Activated T-cell treated with anti-CD3 and anti-CD28 coated beads, Interleukin-2, amount 50 U/mL, for 72 hours (primary cell): ENCODE measurements around the gene HS6ST1. TPM values are rescaled to one million over a fixed set of nuclear protein-coding genes. Genes with fewer than 3 reads are reported as not detected.

Experiments
- ATAC-seq, 2 donors: fragments of 150-1000 bp; cut with Tn5 transposase; replicated peaks in 1 of 2; 2 replicates each; pipeline ENCODE4 v1.10.0; 2021; ENCODE audit warnings: moderate library complexity in 2 of 2, mild to moderate bottlenecking in 1 of 2
- DNase-seq, 2 donors: peaks; one replicate each; pipeline ENCODE4 v3.0.0; 2021 to 2022; ENCODE audit warnings: mixed read lengths in 1 of 2
- H3K27ac Mint-ChIP-seq: one replicate; pipeline ENCODE4 v1.8.0; 2022; ENCODE audit warnings: mild to moderate bottlenecking, moderate library complexity, mixed read lengths
- H3K27me3 Mint-ChIP-seq: one replicate; pipeline ENCODE4 v1.8.0; 2022; ENCODE audit warnings: low read depth, mixed read lengths
- H3K36me3 Mint-ChIP-seq, 2 donors: one replicate each; pipeline ENCODE4 v1.8.0; 2022; ENCODE audit warnings: mixed read lengths in 2 of 2, mild to moderate bottlenecking in 1 of 2; ENCODE audit not compliant: insufficient read depth in 2 of 2
- H3K4me1 Mint-ChIP-seq: one replicate; pipeline ENCODE4 v1.8.0; 2022; ENCODE audit warnings: low read depth, mixed read lengths
- H3K4me3 Mint-ChIP-seq, 2 donors: one replicate each; pipeline ENCODE4 v1.8.0; 2022; ENCODE audit warnings: mild to moderate bottlenecking in 2 of 2, mixed read lengths in 2 of 2, moderate library complexity in 2 of 2
- H3K9me3 Mint-ChIP-seq, 2 donors: one replicate each; pipeline ENCODE4 v1.8.0; 2022; ENCODE audit warnings: mixed read lengths in 2 of 2
- total RNA-seq, 2 donors: library from RNA; stranded (reverse); gene quantifications; one replicate each; pipeline ENCODE4 v1.2.3, GENCODE V29; 2022

The HS6ST1 gene
- total RNA-seq, 2 donors from 2014 or later: 10.6 to 11.3 TPM

GRCh38 chr2:128307595-128307994 lies 11.1 kb downstream of the HS6ST1 start:
- no peak overlapping the region for H3K27ac Mint-ChIP-seq
- ATAC-seq (no peak), DNase-seq (no peak)
- H3K4me3 Mint-ChIP-seq: no peak overlapping the region
- no peaks in the 10 kb centered on the region for H3K9me3 Mint-ChIP-seq
- H3K27me3 Mint-ChIP-seq: no peaks in the 10 kb centered on the region
- peaks cover 16% of the 10 kb centered on the region for H3K4me1 Mint-ChIP-seq
- no peaks in the 10 kb centered on the region for H3K36me3 Mint-ChIP-seq

DNA sequence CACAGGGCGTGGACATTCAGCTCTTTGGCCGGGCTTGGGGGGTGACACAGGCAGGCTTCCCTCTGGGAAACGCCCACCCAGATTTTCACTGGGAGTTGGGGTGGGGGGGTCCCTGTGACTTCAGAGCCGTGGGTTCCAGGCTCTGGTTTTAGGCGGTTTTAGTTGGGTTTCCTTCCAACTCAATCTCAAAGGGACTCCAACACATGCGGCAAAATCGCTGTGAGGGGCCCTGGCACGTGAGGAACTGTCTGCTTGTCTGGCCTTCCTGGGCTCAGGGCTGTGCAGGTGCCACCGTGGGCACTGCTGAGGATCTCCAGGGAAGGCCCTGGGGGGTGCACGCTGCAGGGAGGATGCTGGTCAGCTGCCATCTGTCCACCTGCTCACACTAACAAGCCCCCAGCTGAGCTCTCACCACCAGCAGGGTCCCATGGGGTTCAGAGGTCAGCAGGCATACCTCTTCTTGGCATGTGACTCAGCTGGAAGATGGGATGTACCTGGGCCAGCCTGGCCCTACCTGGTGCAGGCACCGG lies 11.7 kb downstream of the HS6ST1 start:
- H3K9me3 Mint-ChIP-seq: no peaks in the 10 kb centered on the region
- H3K4me1 Mint-ChIP-seq: peaks cover 10% of the 10 kb centered on the region
- H3K27me3 Mint-ChIP-seq: no peaks in the 10 kb centered on the region
- no peak overlapping the region for H3K27ac Mint-ChIP-seq
- ATAC-seq: no peak
- DNase-seq: no peak
- no peaks in the 10 kb centered on the region for H3K36me3 Mint-ChIP-seq
- no peak overlapping the region for H3K4me3 Mint-ChIP-seq

GRCh38 chr2:128306081-128306930 lies 12.4 kb downstream of the HS6ST1 start:
- DNase-seq: no peak
- Mint-ChIP-seq H3K27me3 (no peaks in the 10 kb centered on the region), H3K36me3 (no peaks in the 10 kb centered on the region), H3K27ac (no peak overlapping the region), H3K4me3 (no peak overlapping the region), H3K4me1 (peaks cover 6% of the 10 kb centered on the region), H3K9me3 (no peaks in the 10 kb centered on the region)
- no peak for ATAC-seq

DNA sequence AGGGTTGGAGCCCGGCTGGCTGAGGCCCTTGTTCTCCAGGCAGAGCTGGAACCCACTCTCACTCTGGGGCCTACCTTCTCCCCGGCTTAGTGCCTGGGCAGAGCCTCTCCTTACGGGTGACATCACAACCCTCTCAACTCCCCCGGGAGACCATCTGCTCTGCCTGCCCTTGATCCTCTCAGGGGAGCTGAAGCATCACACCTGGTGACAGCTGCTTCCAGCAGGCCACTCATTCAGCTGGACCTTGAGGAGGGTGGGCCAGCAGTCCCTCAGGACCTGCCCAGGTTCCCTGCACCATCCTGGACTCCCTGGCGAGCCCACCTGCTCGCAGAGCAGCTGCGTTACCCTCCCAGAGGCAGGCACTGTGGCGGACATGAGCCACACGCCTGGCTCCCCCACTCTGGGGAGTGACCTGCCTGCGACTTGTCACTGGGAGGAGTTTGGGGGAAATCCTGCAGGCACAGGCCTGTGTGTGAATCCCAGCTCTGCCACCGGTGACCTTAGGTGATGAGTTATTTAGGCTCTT lies 13.1 kb downstream of the HS6ST1 start:
- H3K27me3 Mint-ChIP-seq: no peaks in the 10 kb centered on the region
- no peak for ATAC-seq
- no peak overlapping the region for H3K4me3 Mint-ChIP-seq
- no peak overlapping the region for H3K27ac Mint-ChIP-seq
- no peaks in the 10 kb centered on the region for H3K9me3 Mint-ChIP-seq
- peaks cover 3% of the 10 kb centered on the region for H3K4me1 Mint-ChIP-seq
- no peaks in the 10 kb centered on the region for H3K36me3 Mint-ChIP-seq
- no peak for DNase-seq

DNA sequence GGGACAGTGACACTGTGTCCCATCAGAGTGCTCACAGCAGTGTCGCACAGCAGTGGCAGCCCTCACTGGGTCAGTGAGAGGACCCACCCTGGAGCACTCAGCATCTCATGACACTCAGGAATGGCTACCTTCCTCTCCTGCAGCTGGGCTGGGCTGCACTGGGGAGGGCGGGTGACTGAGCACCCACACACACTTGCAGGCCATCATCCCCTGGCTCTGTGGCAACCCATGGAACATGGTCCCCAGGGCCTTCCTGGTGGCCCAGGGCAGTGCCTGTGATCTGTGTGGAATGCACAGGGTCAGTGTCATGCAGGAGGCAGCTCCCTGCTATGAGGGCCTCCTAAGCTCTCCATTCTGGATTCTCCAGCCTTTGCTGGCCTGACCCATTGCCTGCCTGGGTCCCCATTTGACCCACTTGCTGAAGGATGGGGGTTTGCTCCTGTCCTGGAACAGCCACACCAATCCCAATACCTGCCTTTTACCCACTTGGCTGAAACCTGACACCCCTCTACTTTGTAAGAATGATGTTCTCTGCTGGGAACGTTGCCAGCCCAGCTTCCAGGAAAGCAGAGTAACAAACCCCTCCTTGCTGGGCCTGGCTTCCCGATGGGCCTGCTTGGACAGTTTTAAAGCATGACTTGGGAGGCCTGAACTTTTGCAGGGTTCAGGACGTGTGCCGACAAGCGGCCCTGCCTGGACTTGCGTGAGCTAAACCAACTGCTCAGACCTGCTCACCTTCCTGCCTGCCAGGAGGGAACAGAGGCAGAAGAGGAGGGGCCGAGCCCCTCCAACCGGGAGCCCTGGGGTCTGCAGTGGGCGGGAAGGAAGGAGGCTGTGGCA lies 13.7 kb downstream of the HS6ST1 start:
- Mint-ChIP-seq H3K4me1 (no peaks in the 10 kb centered on the region), H3K4me3 (no peak overlapping the region), H3K36me3 (no peaks in the 10 kb centered on the region), H3K27me3 (no peaks in the 10 kb centered on the region), H3K27ac (no peak overlapping the region), H3K9me3 (no peaks in the 10 kb centered on the region)
- ATAC-seq: no peak
- no peak for DNase-seq

DNA sequence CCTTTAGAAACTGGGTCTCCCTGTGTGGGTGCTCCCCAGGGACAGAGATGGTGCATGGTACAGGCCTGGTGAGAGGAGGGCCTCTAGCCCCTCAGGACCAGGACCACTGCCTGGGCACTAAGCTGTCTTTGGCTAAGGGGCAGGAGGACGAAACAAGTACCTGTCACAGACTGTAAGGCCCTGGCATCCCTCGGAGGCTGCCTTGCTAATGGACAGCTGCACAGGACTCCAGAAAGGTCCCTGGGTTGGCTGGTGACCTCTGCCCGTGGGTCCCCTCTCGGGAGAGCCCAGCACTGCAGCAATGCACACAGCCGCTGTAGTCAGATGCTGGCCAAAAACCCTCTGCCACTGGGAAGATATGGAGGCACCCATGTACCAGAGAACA lies 14.3 kb downstream of the HS6ST1 start:
- Mint-ChIP-seq H3K4me1 (no peaks in the 10 kb centered on the region), H3K27ac (no peak overlapping the region), H3K4me3 (no peak overlapping the region), H3K36me3 (no peaks in the 10 kb centered on the region), H3K27me3 (no peaks in the 10 kb centered on the region), H3K9me3 (no peaks in the 10 kb centered on the region)
- DNase-seq: no peak
- ATAC-seq: no peak

- DNase-seq (no peak), ATAC-seq (no peak)
- Mint-ChIP-seq H3K36me3 (no peaks in the 10 kb centered on the region), H3K4me1 (no peaks in the 10 kb centered on the region), H3K4me3 (no peak overlapping the region), H3K27me3 (no peaks in the 10 kb centered on the region), H3K27ac (no peak overlapping the region), H3K9me3 (no peaks in the 10 kb centered on the region)
Observed at GRCh38 chr2:128303911-128304310, 14.8 kb downstream of the HS6ST1 start.

DNA sequence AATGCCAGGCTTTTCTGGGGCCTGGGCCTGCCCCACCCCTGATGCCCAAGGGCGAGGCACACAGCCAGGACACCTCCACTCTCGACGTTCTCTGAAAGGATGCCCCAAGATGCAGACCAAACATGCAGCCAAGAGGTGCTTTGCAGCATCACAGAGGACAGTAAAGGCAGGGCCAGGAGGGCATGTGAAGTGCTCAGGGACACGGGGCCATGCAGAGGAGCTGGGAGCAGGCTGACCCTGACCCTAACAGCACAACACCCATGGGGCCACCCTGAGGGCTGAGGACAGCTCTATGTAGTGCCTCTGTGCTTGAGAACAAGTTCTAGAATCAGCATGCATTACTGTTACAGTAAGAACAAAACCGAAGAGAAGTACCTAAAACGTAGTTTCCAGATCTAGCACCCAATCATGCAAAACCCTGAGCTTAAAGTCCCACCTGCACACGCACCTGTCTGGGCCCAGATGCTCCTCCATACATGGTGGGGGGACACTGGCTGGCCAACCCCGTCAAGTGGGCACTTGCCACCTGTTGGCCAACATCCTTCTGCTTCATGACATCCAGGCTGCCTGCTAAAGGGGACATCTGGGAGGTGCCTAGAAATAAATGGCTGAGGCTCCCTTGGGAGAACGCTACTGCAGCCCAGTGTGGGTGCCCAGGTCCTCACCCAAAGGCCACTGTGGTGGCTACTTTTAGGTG lies 15.4 kb downstream of the HS6ST1 start:
- Mint-ChIP-seq H3K4me1 (no peaks in the 10 kb centered on the region), H3K36me3 (peaks cover 3% of the 10 kb centered on the region in 2 donors), H3K9me3 (peaks cover 0 to 3% of the 10 kb centered on the region in 2 donors), H3K27me3 (no peaks in the 10 kb centered on the region), H3K4me3 (no peak overlapping the region), H3K27ac (no peak overlapping the region)
- ATAC-seq (no peak), DNase-seq (no peak)

DNA sequence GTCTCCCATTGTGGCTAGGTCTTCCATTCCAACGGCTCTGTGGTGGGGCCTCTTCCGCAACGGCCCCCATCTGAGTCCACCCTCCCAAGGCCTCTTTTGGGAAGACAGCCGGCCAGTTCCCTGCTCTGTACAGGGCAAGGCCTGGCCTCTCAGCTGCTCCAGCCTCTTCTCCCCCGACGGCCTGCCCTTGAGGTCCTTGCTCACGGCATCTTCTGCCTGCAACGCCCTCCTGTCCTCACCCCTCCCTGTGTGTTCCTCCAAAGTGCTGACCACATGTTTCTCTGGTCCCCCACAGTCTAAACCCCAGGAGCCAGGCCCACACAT lies 16.0 kb downstream of the HS6ST1 start:
- Mint-ChIP-seq H3K36me3 (peaks cover 3 to 4% of the 10 kb centered on the region in 2 donors), H3K9me3 (peaks cover 0 to 3% of the 10 kb centered on the region in 2 donors), H3K27me3 (no peaks in the 10 kb centered on the region), H3K4me1 (no peaks in the 10 kb centered on the region), H3K27ac (no peak overlapping the region), H3K4me3 (no peak overlapping the region)
- ATAC-seq (no peak), DNase-seq (no peak)

DNA sequence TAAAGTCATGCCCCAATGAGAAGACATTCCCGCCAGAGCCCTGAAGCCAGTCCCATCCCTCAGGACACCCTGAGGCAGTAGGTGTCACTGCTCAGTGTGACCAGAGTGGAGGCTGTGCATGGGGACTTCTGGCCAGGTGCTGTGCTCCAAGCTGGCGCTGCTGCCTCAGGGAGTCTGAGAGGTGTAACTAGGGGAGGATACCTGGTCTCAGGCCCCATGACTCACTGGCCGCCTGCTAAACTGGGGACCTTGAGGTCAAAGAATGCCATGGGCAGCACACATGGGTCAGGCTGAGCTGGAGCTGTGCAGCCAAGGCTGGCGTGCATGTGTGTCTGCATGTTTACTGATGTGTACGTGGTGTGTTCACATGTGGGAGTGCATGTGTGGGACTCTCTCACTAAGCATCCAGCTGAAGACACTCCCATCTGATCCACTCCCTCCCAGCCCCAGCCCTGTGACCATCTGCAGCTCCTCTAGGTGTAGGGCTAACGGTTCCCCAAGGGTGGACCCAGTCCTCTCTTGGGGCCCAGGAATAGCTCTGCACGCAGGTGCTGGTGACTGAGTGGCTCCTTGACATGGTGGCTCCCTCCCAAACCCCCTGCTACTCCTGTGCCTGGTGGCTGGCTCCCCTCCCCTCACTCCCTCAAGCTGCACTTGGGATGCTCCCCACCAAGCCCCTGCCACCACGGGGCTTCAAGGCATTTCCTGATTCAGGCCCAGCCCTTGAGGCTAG lies 16.5 kb downstream of the HS6ST1 start:
- Mint-ChIP-seq H3K9me3 (peaks cover 0 to 3% of the 10 kb centered on the region in 2 donors), H3K27ac (no peak overlapping the region), H3K27me3 (no peaks in the 10 kb centered on the region), H3K4me1 (no peaks in the 10 kb centered on the region), H3K36me3 (peaks cover 3 to 4% of the 10 kb centered on the region in 2 donors), H3K4me3 (no peak overlapping the region)
- no peak for ATAC-seq
- DNase-seq: no peak

- Mint-ChIP-seq H3K27me3 (no peaks in the 10 kb centered on the region), H3K9me3 (peaks cover 0 to 3% of the 10 kb centered on the region in 2 donors), H3K4me3 (no peak overlapping the region), H3K36me3 (peaks cover 3 to 4% of the 10 kb centered on the region in 2 donors), H3K27ac (no peak overlapping the region), H3K4me1 (no peaks in the 10 kb centered on the region)
- DNase-seq: no peak
- no peak for ATAC-seq
Observed at GRCh38 chr2:128301501-128301966, 17.1 kb downstream of the HS6ST1 start.

GRCh38 chr2:128301021-128301420 lies 17.6 kb downstream of the HS6ST1 start:
- Mint-ChIP-seq H3K36me3 (peaks cover 3 to 4% of the 10 kb centered on the region in 2 donors), H3K9me3 (peaks cover 0 to 3% of the 10 kb centered on the region in 2 donors), H3K27ac (no peak overlapping the region), H3K4me1 (no peaks in the 10 kb centered on the region), H3K27me3 (no peaks in the 10 kb centered on the region), H3K4me3 (no peak overlapping the region)
- no peak for ATAC-seq
- DNase-seq: no peak
